Fibroblast of the aortic adventitia (primary cell): ENCODE measurements around the gene CLECL1. TPM values are rescaled to one million over a fixed set of nuclear protein-coding genes. Genes with fewer than 3 reads are reported as not detected.

Source experiments
- DNase-seq: peaks from one replicate; pipeline ENCODE4 v3.0.0-alpha.2; 2010; ENCODE audit warnings: low read depth
- H3K4me3 ChIP-seq: 2 replicates; pipeline ENCODE4 v1.5.1; 2011; ENCODE audit warnings: low read depth, mild to moderate bottlenecking, control low read depth, low read length, moderate library complexity
- total RNA-seq: library from RNA; depleted of rRNA; stranded (reverse); fragments of >200 nt; gene quantifications from 2 replicates; pipeline ENCODE4 v1.2.3, GENCODE V29; 2012; ENCODE audit warnings: low replicate concordance
- TF ChIP-seq, protein P1 (sequence below): IDR thresholded peaks from 2 replicates; pipeline ENCODE4 v1.5.1; 2011; ENCODE audit warnings: mild to moderate bottlenecking, low read length, control low read depth, inconsistent platforms; ENCODE audit not compliant: insufficient read depth

The CLECL1 gene
- not detected in 2 replicates for total RNA-seq

DNA sequence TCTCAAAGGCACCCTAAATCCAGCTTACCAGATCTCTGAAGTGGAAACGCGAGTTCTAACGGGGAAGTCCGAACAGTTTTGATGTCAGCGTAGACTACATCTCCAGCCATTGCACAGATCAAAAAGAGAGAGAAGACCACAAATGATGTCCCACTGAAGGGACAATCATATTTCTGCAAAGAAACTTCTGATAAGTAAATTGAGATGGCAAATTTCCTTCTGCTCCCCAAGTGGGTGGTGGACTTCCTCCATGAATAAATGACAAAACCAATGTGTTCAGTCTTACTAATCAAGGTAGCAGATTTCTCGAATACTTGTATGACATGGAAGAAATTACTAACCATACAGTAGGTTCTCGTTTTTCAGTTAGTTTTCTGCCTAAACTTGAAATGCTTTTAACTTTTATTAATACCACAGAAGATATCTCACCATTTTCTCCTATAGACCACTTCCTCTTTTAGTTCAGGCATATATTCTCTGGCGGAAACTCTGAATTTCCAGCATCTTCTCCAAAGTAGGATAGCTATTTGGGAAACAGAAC lies at the start of gene CLECL1:
TSS of gene CLECL1 (minus strand) at position 177 of the 541 bp plus-strand sequence.
- TF ChIP-seq, protein P1, sequence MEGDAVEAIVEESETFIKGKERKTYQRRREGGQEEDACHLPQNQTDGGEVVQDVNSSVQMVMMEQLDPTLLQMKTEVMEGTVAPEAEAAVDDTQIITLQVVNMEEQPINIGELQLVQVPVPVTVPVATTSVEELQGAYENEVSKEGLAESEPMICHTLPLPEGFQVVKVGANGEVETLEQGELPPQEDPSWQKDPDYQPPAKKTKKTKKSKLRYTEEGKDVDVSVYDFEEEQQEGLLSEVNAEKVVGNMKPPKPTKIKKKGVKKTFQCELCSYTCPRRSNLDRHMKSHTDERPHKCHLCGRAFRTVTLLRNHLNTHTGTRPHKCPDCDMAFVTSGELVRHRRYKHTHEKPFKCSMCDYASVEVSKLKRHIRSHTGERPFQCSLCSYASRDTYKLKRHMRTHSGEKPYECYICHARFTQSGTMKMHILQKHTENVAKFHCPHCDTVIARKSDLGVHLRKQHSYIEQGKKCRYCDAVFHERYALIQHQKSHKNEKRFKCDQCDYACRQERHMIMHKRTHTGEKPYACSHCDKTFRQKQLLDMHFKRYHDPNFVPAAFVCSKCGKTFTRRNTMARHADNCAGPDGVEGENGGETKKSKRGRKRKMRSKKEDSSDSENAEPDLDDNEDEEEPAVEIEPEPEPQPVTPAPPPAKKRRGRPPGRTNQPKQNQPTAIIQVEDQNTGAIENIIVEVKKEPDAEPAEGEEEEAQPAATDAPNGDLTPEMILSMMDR: no peak
- DNase-seq: no peak
- no peak within 1 kb of the TSS for H3K4me3 ChIP-seq

DNA sequence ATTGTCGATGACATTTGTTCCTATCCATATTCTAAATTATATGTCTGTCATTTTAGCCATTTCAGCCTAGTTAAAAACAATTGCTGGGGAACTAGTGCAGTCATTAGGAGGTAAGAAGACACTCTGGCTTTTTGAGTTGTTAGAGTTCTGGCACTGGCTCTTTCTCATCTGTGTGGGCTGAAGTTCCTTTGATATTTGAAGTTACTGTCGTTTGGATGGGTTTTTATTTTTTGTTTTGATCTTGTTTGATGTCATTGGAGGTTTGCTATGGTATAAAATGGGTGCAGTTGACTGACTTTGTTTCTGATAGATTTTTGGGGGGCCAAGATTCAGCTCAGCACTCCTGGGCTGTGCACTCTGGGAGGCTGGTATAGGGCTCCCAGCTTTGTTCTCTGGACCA lies 48.5 kb upstream of the CLECL1 start:
- DNase-seq: no peak
- TF ChIP-seq, protein P1: no peak
- no peak overlapping the region for H3K4me3 ChIP-seq

DNA sequence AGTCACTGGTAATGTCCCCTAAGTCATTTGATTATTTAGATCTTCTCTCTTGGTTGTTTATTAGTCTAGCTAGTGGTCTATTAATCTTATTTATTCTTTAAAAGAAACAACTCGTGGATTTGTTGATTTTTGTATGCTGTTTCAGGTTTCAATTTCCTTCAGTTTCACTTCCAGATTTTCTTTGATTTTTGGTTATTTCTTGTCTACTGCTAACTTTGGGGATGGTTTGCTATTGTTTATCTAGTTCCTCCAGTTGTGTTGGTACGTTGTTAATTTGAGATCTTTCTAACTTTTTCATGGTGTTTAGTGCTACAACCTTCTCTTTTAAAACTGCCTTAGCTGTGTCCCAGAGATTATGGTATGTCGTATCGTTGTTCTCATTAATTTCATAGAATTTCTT lies 46.3 kb upstream of the CLECL1 start:
- no peak for DNase-seq
- TF ChIP-seq, protein P1: no peak
- H3K4me3 ChIP-seq: no peak overlapping the region

DNA sequence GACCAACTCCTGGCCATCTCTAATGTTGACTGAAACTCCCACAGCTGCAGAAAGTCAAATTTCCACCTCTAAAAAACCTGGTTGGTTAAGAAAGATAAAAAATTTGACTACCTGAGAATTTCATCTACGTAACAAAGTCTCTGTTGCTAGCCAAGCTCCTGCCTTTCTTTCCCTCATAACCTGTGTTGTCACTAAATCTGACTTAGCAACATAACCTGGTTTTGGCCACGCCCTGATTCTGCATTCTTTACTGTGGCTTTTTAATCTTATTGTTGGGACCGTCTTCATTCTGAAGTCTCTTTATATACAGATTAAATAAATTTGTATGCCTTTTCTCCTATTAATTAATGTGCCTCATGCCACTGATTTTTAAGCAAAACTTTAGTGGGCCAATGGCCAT lies 43.9 kb upstream of the CLECL1 start:
- TF ChIP-seq, protein P1: no peak
- DNase-seq: no peak
- H3K4me3 ChIP-seq: no peak overlapping the region

DNA sequence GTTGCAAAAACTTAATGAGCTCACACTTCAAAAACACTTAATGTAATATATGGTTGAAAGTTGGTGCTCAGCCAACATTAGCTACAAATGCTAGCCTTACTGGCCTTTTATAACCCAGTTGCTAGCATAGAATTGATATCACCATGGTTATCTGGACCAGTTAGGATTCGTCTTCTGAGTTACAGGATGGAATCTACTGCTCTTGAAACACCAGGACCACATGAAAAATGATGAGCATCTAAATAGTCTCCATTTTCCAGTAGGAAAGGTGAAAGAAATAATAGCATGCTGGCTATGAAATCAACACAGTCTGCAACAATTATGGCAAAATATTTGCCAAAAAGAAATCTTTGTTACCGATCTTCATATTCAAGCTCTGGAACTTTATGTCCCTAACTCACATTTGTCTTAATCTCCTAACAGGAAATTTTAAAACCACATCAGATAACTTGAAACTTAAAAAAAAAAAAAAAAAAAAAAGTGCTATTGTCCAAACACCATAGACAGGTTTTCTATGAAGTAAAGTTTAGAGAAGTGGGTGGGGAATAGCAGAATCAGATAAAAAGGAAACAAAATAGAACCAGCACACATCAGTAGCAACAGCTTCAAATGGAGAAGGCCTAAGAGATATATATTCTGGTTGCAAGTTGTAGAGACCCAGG lies 40.5 kb upstream of the CLECL1 start:
- DNase-seq: no peak
- no peak overlapping the region for H3K4me3 ChIP-seq
- TF ChIP-seq, protein P1: no peak

DNA sequence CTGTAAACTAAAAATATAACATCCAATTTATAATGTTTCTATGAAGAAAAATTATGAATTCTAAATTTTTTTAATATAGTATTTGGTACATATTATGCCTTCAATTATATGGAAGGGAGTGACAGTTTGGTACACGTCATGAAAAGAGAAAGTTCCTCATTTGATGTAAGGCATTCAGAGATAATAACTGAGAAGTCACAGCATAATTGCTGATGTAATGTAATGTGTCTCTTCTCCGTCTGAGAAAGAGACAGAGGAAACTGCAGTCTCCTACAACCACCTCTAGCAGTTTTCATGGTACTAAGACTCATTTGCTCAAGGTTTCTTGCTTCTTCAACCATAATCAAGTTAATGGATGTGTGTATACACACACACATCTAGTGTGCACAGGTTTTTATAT lies 30.1 kb upstream of the CLECL1 start:
- no peak overlapping the region for H3K4me3 ChIP-seq
- TF ChIP-seq, protein P1: no peak
- no peak for DNase-seq
